Panc1 (cell line): ENCODE data around the gene FBRS.

ENCODE experiments used
- CTCF ChIP-seq: fragments of 450-650 bp; IDR thresholded peaks from 2 replicates; pipeline ENCODE4 v1.5.1; 2017; ENCODE audit warnings: mild to moderate bottlenecking
- REST ChIP-seq, 2 experiments: IDR thresholded peaks; 2 replicates each; pipeline ENCODE4 v1.6.1; 2011 to 2012; ENCODE audit warnings: low read depth in 2 of 2, control low read depth in 1 of 2, low read length in 1 of 2, mild to moderate bottlenecking in 1 of 2, moderate library complexity in 1 of 2; ENCODE audit not compliant: insufficient read depth in 1 of 2

- no peak for TF ChIP-seq REST (IDR thresholded peaks at IDR 0.05; ENCODE audit: insufficient read depth in 1 of 2, low read depth in 2 of 2, low read length in 1 of 2)
- TF ChIP-seq CTCF, result no peak
Measured at GRCh38 chr16:30656388-30656787, 1.8 kb upstream of the FBRS start.
